Panc1 (cell line): ENCODE results near the gene HSPA12A.

Experiments used
- POLR2AphosphoS5 ChIP-seq: IDR thresholded peaks from 2 replicates; pipeline ENCODE4 v1.6.1; 2012; ENCODE audit warnings: mild to moderate bottlenecking, low read depth, low read length, moderate library complexity
- TF ChIP-seq, protein P1 (sequence below): fragments of 450-650 bp; IDR thresholded peaks from 2 replicates; pipeline ENCODE4 v1.5.1; 2017; ENCODE audit warnings: mild to moderate bottlenecking

DNA sequence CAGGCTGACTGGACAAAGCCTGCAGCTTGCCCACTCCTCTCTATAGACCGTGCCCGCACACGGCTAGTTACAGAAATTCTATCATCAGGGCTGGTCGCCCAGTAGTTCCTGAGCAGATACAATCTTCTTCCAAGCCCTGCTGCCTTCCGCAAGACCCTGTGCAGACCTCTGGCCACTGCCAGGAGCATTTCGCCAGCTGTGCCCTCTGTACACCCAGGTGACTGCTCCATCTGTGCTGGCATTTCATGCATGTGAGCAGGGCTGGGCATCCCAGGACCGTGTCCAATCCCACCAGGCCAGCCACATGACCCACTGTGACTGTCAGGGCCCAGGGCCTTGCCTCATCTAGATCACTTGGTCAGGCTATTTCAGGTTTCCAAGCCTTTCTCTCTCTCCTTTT, 36.9 kb downstream of the HSPA12A start:
- TF ChIP-seq POLR2AphosphoS5, result no peak
- TF ChIP-seq, protein P1, sequence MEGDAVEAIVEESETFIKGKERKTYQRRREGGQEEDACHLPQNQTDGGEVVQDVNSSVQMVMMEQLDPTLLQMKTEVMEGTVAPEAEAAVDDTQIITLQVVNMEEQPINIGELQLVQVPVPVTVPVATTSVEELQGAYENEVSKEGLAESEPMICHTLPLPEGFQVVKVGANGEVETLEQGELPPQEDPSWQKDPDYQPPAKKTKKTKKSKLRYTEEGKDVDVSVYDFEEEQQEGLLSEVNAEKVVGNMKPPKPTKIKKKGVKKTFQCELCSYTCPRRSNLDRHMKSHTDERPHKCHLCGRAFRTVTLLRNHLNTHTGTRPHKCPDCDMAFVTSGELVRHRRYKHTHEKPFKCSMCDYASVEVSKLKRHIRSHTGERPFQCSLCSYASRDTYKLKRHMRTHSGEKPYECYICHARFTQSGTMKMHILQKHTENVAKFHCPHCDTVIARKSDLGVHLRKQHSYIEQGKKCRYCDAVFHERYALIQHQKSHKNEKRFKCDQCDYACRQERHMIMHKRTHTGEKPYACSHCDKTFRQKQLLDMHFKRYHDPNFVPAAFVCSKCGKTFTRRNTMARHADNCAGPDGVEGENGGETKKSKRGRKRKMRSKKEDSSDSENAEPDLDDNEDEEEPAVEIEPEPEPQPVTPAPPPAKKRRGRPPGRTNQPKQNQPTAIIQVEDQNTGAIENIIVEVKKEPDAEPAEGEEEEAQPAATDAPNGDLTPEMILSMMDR, result no peak
